ENCODE data around the gene OR2H1.

DNA sequence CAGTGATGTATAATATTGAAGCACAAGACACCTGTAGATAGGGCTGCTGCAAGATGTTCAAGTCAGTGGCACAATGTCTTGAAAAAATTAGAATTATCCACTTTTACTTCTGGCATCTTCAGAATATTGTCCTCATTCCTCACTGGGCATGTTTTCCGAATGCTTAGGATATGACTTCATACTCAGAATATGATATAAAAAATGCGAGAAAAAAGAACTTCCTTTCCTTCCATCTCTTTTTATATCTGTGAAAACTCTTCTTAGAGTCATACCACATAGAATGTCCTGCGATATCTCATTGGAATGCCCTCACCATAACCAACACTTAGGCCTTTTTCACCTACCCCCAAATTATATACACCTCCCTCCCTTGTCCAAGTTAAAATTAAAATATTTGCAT is 26.2 kb downstream of the OR2H1 start:
- TF ChIP-seq CTCF (IDR thresholded peaks at IDR 0.05) (no peak), POLR2A (IDR thresholded peaks at IDR 0.05) (no peak)

All from testis (tissue), 2 donors.